DMS53 (cell line): ENCODE data around the gene MMP23B.
"Not testable (repeated sequence)": the region's sequence is repeated elsewhere in the genome, so short reads cannot be mapped to it uniquely, and the experiment has no call there.

Experiments used
- DNase-seq: peaks from one replicate; lab custom pipeline; 2025; lab: John Stamatoyannopoulos, UW

MMP23B gene

DNA sequence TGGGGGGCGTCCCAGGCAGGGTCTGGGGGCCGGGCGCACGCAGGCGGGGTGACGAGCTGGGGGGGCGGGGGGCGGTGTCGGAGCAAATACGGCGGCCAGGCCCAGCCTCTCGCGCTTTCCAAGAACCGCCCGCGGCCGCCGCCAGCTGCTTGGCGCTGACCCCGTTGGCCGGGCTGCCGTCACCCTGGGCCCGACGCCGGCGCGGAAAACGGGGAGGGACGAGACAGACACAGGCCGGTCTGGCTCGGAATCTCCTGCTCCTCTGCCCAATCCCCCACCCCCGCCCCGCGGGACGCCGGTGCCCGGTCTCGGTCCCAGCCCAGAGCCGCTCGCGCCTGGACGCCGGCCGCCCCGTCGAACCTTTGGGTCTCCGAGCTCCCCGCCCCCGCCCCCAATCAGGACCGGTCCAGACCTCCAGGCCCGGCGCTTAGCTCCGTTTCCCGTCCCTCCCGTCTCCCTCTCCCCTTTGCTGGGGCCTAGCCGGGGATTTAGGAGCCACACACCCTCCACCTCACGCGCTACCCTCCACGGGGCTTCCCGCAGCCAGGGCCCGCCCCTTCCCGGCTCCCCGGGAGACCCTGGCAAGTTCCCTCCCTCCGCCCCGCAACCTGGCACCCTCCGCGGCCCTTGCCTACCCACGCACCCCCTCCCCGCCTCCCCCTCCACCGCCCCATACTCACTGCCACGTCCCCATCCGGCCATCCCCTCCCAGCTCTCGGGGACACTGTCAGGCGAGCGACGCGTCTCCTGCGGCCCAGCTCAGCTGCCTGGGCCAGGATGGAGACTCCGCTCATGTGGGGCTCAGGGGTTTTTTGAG is 800 bp upstream of the MMP23B start:
- DNase-seq, result peak; percentile 50

DNA sequence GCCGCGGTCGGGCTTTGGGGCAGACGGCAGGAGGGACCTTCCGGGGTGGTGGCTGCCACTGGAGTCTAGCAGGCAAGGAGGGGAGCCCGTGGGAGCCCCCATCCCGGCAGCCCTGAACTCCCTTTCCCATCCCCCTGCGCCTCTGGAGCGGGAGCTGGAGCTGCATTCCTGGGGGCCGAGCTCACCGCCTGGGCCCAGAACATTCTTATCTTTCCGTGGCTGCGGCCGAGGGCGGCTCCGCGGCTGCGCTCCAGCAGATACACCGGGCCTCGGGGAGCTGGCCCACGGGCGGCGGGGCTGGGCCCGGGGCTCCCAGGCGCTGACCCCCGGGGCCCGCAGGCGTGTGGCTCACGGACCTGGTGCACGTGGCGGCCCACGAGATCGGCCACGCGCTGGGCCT is 1.4 kb downstream of the MMP23B start:
- not testable (repeated sequence) for DNase-seq

DNA sequence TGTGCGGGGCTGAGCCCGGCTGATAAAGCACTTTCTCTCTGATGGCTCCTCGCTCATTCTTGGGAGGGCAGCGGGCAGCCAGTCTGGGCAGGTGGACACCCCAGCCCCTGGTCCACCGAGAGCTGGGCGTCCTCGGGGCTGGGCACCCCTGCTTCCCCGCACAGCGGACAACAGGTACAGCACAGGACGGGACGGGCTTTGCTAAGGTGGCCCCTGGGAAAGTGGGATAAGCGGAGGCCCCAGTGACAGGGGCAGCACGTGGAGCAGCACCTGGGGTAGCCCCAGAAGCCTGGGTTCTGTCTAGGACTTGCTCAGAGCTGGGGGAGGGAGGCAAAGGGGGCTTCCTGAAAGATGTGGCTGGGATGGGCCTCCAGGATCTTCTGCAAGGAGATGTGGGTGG is 2.6 kb downstream of the MMP23B start:
- DNase-seq, result not testable (repeated sequence)

DNA sequence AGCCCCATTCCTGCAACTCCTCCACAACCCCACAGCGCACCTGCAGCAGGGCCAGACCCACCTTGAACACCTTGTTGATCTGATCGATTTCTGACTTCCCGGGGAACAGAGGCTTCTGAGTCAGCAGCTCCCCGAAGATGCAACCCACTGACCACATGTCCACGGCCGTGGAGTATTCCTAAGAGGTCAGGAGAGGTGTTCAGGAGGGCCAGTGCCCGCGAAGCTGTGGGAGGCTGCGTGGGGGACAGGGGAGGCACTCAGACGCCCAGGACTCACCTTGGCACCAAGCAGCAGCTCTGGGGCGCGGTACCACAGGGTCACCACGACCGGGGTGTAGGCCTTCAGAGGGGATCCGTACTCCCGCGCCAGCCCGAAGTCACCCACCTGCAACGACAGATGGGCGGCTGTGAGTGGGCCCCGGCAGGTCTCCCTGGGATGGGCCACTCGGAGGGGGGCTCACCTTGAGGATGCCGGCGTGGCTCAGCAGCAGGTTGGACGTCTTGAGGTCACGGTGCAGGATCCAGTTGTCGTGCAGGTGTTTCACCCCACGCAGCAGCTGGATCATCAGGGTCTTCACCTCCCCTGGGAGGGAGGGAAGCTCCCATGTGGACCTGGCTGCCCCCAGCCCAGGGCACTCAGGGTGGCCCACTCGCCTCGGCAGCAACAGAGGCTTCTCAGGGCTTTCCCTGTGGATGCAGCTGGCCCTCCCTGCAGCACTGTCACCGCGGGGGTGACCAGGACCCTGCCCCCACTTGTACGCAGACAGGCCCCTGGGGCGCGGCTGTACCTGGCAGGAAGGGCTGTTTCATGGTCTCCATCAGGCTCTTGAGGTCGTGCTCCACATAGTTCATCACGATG is 4.9 kb downstream of the MMP23B start:
- DNase-seq, result not testable (repeated sequence)

DNA sequence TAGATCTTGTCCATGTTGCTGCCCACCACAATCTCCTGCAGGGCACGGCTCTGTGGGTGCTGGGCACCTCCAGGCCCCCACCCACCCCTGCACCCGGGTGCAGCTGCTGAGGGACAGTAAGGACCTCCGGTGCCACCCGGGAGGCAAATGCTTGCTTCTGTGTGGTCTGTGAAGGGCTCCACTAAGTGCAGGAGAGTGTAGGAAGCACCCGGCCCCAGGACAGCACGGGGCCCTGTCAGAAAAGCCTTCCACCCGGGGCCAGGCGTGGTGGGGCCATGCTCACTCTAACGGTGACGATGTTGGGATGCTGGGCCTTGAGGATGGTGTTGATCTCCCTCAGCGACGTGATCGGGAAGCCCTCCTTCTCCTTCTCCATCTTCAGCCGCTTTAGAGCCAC is 5.5 kb downstream of the MMP23B start:
- not testable (repeated sequence) for DNase-seq

DNA sequence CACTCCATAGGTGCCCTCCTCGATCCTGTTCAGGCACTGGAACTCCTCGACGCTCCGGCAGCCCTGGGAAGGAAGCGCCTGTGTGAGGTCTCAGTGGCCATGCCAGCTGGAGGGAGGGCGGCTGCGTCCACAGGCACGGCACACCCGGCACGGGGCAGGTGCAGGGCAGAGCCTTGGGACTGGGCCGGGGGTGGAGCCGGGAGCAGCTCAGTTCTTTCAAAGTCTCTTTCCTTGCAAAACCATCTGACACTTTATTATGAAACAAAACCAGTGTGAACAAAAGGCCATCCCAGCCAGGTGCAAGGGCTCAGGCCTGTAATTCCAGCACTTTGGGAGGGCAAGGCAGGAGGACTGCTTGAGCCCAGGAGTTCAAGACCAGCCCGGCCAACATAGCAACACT is 6.6 kb downstream of the MMP23B start:
- not testable (repeated sequence) for DNase-seq

DNA sequence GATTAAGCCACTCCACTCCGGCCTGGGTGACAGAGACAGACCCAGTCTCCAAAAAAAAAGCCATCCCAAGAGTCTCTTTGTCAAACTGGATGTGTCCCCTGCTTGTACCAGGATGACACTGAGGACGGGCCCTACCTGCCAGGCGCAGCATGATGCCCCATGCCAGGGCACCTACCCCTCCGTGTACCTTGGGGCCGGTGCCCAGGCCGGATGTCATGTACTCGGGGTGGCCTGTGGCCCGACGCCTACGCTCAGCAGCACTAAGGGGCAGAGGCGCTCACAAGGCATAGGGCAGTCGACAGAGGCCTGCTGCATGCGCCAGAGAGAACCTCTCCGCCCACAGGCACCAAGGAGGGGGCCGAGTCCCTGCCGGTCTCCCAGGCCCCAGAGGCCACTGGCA is 7.4 kb downstream of the MMP23B start:
- DNase-seq, result not testable (repeated sequence)

DNA sequence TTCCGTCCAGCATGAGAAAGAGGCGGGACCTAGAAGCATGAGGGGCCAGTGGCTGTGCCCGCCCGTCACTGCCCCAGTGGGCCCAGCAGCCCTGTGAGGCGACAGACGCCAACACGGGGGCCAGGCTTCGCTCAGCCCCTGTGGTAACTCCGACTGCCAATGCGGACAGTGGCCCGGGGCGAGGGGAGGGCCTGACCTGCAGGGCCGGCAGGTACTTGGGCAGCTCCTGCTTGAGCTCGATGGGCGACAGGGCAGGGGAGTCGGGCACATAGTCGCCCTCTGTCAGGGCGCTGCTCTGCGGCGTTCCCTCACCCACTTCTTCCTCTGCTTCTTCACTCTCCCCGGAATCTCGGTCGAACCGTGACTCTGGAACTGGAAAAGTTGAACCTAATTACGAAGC is 8.1 kb downstream of the MMP23B start:
- not testable (repeated sequence) for DNase-seq

DNA sequence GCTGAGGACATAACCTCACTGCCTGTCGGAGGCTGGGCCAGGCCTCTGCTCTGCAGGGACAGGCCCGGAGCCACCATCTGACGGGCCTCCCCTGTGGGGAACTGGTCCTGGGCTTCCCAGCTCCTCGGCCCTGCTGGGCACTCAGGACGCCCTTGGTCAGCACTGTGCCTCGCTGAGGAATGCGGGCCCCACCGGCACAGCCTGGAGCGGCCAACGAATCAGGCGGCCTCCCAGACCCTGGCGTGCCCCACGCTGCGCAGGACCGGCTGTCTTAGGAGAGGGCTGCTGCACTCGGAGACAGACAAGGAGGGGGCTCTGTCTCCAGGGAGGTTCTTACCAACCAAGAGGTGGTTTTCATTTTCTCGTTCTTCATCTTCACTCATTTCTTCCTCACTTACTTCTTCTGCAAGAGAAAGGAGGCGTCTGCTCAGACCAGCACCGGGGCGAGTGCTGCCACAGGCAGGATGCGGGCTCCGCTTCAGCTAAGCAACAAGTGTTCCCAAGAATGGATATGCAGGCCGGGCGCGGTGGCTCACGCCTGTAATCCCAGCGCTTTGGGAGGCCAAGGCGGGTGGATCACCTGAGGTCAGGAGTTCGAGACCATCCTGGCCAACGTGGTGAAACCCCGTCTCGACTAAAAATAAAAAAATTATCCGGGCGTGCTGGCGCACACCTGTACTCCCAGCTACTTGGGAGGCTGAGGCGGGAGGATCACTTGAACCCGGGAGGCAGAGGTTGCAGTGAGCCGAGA is 8.9 kb downstream of the MMP23B start:
- not testable (repeated sequence) for DNase-seq

DNA sequence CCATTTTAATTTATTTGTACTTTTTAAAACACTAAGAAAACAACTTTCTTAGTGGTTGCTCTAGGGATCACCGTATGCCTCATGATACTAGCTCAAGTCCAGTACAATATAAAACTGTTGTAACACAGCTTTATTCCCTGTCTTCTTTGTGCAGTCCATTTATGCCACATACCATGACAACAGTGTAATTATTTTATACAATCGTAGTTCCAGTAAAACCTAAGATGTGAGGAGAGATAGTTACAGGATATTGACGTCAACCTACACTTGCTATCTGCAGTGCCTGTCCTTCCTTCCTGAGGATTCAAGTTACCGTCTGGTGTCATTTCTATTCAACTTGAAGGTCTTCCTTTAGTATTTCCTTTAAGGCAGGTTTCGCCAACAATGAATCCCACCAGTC is 14.4 kb downstream of the MMP23B start:
- DNase-seq, result not testable (repeated sequence)

DNA sequence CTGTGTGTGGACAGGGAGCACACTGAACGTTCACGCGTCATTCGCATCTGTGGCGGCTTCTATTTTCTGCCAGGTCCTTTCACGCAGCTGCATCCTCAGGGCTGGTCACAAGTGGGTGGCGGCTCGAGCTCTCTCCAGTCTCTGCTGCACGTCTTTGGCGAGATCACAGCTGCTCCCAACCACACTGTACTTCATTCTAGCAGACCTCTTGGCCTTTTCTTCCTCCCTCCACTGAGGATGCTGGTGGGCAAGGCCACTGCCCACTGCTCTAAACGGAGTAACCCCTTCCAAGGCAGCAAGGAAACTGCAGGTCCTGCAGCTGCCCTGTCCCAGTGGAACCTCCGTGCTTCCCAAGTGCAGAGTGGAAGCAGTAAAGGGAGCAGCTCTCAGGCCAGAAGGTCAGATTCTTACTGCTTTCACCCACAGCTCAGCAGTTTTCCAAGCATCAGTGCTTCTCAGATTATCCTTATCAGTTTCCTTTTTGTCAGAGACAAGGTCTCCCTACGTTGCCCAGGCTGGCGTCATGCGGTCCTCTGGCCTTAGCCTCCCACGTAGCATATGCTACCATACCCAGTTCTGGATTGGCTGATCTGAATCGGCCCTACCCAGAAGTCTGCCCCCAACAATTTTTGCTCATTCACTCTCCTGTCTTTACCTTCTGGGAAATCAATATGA is 15.7 kb downstream of the MMP23B start:
- not testable (repeated sequence) for DNase-seq

DNA sequence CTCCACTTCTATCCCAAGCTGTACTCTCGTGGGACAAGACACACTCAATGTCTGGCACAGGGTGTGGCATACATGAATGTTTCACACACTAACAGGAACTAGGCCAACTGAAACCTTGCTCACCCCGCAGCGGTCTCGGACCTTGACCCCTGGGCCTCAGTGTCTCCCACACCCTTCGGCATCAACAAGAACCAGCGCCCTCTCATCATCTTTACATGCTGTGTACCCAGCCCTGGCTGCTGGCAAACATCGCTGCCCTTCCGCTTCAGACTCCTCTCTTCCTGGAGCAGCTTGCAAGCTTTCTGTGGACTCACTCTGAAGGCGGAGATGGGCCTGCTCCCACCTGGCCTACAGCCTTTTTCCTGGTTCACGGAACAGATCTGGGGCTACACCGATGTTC is 16.3 kb downstream of the MMP23B start:
- DNase-seq, result not testable (repeated sequence)

DNA sequence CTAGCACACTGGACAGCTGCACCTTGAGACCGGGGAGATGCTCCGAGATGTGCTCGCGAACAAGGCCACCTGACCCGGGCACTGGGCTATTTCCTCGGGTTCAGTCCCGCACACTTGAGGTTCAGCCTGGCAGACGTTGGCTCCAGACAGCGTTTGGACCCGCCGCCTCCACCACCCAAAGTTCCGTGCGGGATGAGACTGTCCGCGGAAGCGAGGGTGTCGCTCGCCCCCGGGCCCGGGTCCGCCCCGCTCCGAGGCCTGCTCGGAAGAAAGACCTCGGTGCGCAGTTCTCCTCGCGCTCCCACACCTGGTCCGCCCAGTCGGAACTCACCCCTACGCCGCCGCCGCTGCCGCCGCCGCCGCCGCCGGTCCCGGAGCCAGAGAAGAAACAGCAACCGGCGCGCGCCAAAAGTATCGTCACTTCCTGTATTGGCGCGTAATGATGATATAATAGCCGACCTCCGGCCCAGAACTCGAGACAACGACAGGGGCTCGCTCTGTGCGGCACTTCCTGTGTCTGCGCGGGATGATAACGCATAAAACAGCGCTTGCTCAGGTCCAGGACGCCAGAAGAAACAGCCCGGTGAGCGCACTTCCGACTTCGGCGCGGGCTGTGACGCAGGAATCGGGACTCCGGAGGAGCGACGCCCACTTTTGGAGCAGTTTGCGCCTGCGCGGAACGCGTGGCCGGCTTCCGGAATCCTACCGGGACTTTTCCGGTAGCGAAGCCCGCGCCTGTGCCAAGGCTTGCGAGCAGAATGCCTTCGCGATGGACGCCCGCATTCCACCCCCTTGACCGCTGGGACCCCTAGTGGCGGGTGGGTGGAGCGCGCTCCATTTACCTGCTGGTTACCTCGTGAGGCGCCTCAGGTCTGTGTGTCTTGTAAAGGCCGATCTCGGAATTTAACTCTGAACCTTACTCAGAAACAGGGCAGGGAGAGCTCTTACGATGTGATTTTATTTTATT is 26.9 kb downstream of the MMP23B start, which contains the start of gene CDK11B:
Gene CDK11B (minus strand): TSS at position 422 of the 967 bp plus-strand sequence. CDS start 1,519 bp downstream, outside the sequence.
- DNase-seq, result peak; percentile 94

DNA sequence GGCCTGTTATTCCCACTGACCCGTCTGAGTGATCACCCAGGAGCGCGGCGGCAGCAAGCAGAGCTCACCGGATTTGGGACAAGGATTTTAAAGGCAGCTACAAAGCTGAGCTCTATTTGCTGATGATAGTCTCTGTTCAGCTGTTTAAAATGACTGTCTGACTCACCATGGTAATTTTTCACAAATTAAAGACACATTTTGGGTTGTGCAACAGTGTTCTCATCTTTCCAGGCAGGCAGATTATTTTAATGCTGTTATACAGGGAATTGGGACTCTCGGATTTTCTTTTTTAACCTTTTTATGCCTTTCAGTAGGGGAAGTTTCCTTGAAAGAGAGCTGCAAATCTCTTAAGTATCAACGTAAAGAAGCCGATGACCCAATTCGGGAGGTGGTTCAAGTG is 30.4 kb downstream of the MMP23B start:
- not testable (repeated sequence) for DNase-seq

DNA sequence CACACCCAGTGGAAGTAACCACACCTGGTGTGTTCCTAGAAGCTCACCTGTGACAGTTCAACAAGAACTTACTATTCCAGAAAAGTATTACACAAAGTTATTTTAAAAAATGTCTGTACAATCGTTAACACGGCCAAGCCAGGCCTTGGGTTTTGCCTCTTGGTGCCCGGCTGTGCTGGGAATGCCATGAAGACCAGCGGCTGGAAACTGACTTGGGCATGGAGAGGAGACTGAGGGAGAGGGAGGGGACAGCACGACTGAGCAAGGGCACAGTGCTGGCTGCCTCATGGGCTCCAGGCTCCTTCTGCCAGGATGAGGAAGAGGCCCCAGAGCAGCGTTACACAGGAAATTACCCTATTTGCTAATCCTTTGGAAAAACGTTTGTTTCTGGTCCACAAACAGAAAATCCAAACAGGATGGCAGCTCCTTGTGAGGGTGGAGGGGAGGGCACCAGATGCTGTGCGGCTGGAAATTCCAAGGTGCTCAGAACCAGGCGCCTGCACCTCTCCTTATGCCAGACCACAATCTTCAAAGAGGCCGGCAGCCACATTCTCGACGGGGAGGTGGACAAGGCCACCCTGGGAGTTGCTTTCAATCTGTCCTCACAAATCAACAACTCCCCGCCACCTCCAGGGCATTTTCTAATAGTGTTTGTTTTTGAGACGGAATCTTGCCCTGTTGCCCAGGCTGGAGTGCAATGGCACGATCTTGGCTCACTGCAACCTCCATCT is 31.0 kb downstream of the MMP23B start:
- DNase-seq, result peak; percentile 20

DNA sequence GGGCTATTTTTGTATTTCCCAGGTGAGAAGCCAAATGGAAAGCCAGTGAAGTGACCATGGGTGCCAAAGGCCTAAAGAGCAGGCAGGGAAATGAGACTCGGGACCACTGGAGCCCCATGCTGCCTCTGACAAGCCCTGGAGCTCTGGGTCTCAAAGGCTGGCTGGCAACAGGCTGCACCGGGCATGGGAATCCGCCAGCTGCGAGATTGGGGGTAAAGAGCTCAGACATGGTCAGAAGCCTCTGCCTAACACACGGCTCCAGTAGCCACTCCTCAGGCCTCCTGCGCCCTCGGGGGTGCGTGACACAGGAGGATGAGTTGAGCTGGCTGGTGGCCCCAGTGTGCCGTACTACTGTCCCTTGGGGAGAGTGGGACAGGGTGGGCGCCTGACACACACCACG is 32.3 kb downstream of the MMP23B start:
- DNase-seq, result not testable (repeated sequence)

DNA sequence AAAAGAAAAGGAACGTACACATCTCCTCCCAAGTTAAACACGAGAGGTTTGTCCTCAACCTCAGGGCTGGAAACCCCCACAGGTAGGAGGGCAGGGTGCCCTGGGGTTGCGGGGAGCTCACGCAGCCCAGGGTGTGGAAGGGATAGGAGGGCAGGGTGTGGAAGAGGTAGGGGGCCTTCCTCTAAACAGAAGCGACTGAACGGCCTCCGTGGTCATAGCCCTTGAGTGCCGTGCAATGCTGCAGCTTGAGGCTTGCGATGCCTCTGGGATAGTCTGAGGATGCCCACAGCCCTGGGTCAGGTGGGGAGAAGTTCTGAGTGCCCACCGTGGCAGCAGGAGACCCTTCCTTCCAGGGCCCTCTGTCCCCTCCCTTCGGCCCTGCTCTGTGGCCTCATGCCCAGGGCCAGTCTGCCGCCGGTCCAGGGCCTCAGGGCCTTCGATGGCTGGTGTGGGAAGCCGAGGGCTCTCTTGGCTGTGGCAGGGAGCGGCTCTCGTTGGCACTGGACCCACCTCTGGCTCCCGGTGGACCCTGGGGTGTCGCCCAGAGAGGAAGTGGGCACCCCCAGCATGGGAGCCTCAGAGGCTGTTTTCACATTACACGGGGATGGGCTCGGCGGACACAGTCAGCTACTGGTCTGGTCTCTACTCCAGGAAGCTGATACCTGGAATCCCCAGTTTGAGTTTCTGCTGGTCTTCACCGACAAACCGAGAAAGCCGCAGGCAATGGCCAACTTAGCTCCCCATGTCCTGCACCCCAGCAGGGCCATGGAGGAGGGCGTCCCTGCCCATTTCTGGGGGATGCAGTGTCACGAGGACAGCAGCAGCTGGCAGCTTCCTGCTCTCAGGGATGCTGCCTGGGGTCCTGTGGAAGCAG is 33.2 kb downstream of the MMP23B start:
- DNase-seq, result no peak

DNA sequence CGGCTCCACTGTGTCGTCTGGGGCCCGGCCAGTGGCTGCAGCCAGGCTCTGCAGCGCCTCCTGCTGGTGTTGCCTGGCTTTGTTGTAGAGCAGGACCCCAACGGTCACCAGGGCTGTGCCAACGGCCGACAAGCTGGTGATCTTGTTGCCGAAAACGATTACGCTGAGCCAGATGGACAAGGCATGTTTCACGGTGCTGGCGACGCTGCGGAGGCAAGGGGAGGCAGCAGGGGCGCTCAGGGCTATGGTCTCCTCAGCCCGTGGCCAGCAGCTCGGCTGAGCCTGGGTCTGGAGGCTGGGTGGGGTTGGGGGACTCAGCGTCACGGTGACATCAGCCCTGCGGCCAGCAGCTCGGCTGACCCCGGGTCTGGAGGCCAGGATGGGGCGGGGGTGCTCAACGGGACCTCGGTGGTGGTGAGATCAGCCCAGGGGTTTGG is 33.9 kb downstream of the MMP23B start:
- peak; percentile 20 for DNase-seq

DNA sequence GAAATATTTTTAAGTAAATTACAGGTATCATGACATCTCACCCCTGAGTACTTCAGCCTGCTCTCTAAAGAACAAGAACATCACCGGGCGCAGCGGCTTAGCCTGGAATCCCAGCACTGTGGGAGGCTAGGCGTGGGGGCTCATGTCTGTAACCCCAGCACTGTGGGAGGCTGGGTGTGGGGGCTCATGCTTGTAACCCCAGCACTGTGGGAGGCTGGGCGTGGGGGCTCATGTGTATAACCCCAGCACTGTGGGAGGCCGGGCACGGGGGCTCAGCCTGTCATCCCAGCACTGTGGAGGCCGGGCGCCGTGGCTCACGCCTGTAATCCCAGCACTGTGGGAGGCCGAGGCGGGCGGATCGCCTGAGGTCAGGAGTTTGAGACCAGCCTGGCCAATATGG is 34.6 kb downstream of the MMP23B start:
- DNase-seq, result no peak
